HL-60 (cell line): ENCODE results near the gene SAMD5.

Experiments
- CTCF ChIP-seq: IDR thresholded peaks from one replicate; pipeline ENCODE4 v1.5.1; 2011; ENCODE audit warnings: low read length, control low read depth, inconsistent platforms; ENCODE audit not compliant: insufficient read depth
- GABPA ChIP-seq: IDR thresholded peaks from 2 replicates; pipeline ENCODE4 v1.6.1; 2012; ENCODE audit warnings: low read depth
- POLR2AphosphoS5 ChIP-seq: IDR thresholded peaks from 2 replicates; pipeline ENCODE4 v1.6.1; 2012; ENCODE audit warnings: low read depth
- REST ChIP-seq: IDR thresholded peaks from 2 replicates; pipeline ENCODE4 v1.6.1; 2012; ENCODE audit warnings: low read depth; ENCODE audit not compliant: insufficient replicate concordance

- TF ChIP-seq POLR2AphosphoS5 (no peak), CTCF (peak; percentile 47), REST (no peak), GABPA (no peak)
Measured at GRCh38 chr6:147506704-147507114, 1.8 kb upstream of the SAMD5 start.
